PC-3 (cell line): ENCODE results near the gene KCNQ1.

Source experiments
- EZH2 ChIP-seq: fragments of 300-600 bp; sonication (generic); IDR thresholded peaks from one replicate; pipeline ENCODE4 v1.6.1; 2017; ENCODE audit warnings: antibody characterized with exemption, mild to moderate bottlenecking, low read length; ENCODE audit not compliant: unreplicated experiment
- EZH2phosphoT487 ChIP-seq: fragments of 300-600 bp; sonication (generic); IDR thresholded peaks from 2 replicates; pipeline ENCODE4 v1.6.1; 2018; ENCODE audit warnings: mild to moderate bottlenecking, antibody characterized with exemption, low read length, borderline replicate concordance
- TF ChIP-seq, protein P1 (sequence below): fragments of 300-600 bp; sonication (generic); conservative IDR thresholded peaks from 2 replicates; pipeline ENCODE4 v1.5.1; 2017; ENCODE audit warnings: antibody characterized with exemption, low read depth, mild to moderate bottlenecking, low read length

DNA sequence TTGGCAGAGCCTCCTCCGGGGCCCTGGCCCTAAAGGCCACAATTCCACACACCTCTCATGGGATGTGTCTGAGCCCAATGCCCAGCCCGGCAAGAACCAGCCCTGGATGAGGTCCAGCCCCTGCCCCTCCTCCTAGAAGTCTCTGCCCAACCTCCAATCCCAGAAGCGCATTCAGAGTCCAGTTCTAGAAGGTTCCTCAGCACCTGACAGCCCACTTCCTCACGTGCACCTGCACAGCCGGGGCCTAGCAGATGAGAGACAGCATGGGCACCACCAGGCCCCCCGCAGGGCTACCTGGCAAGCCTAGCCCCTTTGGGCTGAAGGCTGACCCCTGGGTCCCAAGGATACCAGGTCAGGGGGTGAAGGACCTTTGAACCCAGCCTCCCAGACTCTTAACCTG is 452.2 kb downstream of the KCNQ1 start:
- TF ChIP-seq, protein P1, sequence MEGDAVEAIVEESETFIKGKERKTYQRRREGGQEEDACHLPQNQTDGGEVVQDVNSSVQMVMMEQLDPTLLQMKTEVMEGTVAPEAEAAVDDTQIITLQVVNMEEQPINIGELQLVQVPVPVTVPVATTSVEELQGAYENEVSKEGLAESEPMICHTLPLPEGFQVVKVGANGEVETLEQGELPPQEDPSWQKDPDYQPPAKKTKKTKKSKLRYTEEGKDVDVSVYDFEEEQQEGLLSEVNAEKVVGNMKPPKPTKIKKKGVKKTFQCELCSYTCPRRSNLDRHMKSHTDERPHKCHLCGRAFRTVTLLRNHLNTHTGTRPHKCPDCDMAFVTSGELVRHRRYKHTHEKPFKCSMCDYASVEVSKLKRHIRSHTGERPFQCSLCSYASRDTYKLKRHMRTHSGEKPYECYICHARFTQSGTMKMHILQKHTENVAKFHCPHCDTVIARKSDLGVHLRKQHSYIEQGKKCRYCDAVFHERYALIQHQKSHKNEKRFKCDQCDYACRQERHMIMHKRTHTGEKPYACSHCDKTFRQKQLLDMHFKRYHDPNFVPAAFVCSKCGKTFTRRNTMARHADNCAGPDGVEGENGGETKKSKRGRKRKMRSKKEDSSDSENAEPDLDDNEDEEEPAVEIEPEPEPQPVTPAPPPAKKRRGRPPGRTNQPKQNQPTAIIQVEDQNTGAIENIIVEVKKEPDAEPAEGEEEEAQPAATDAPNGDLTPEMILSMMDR = no peak
- TF ChIP-seq EZH2 (no peak), EZH2phosphoT487 (no peak)
